Psoas muscle (tissue), 8 donors: ENCODE measurements around the gene CTAGE4. TPM values are rescaled to one million over a fixed set of nuclear protein-coding genes. Genes with fewer than 3 reads are reported as not detected.
"Not testable (repeated sequence)": the region's sequence is repeated elsewhere in the genome, so short reads cannot be mapped to it uniquely, and the experiment has no call there.

ENCODE experiments used
- ATAC-seq, 4 donors: fragments of 200-7000 bp; cut with Tn5 transposase; one replicate each; pipeline ENCODE4 v1.9.1; 2020; ENCODE audit warnings: moderate library complexity in 3 of 4, mild to moderate bottlenecking in 2 of 4
- DNase-seq, 2 donors: peaks; one replicate each; pipeline ENCODE4 v3.0.0-alpha.2; 2020
- H3K27ac ChIP-seq: fragments of 200-600 bp; one replicate; pipeline ENCODE4 v1.8.0; 2022
- H3K27me3 ChIP-seq, 3 donors: fragments of 200-600 bp in 1 of 3; one replicate each; pipeline versions ENCODE4 v1.6.1 to v1.8.0; 2013 to 2022; ENCODE audit warnings: low read length in 2 of 3, mild to moderate bottlenecking in 2 of 3, moderate library complexity in 1 of 3; ENCODE audit not compliant: insufficient read depth in 3 of 3
- H3K36me3 ChIP-seq, 2 donors: fragments of 200-600 bp in 1 of 2; one replicate each; pipeline versions ENCODE4 v1.6.1 to v1.8.0; 2013 to 2022; ENCODE audit warnings: low read depth in 1 of 2, mild to moderate bottlenecking in 1 of 2, moderate library complexity in 1 of 2; ENCODE audit not compliant: insufficient read depth in 1 of 2
- H3K4me1 ChIP-seq: fragments of 200-600 bp; one replicate; pipeline ENCODE4 v1.8.0; 2022
- H3K4me3 ChIP-seq: fragments of 200-600 bp; one replicate; pipeline ENCODE4 v1.8.0; 2022; ENCODE audit warnings: mild to moderate bottlenecking
- H3K9me3 ChIP-seq: fragments of 200-600 bp; one replicate; pipeline ENCODE4 v1.8.0; 2022
- WGBS, 3 donors: extraction: QIAGEN DNeasy Blood & Tissue Kit; methylation state at CpG; one replicate each; pipeline versions ENCODE4 v1.1.6 to v1.1.7; 2013; 5-methylcytosine and 5-hydroxymethylcytosine counted together
- intact Hi-C, 2 donors: fragments of 100-400 bp; cut with DNase I; formaldehyde crosslinking; loops; one replicate each; pipeline versions ENCODE4 v1.11.0 to v1.14.2; 2022
- polyA plus RNA-seq, 3 donors: library from polyadenylated mRNA; stranded (reverse); fragments of 200-250 nt; gene quantifications; one replicate each; pipeline ENCODE4 v1.2.3, GENCODE V29; 2013
- total RNA-seq, 4 donors: library from RNA; stranded (reverse); fragmentation: NEBNext Ultra II Directional in 2 of 4; extraction: Animal tissue kit (Norgen Biotek cat#: 25700) in 2 of 4; gene quantifications; one replicate each; pipeline versions ENCODE4 v1.2.1 to v1.2.4, GENCODE V29; 2021 to 2023
- donor health status: healthy with polysubstance abuse.
- donor health status: DM: no; HTN: no; CAD: no; lungs with moderate emphysema.
- donor health status: Bipolar disorder and iron deficiency.
- donor health status: healthy.
- donor health status: DM: yes; HTN: yes; CAD: no.
- donor health status: DM: no; HTN: no; CAD: no.
- donor health status: DM: no; HTN: no; CAD: no.
- donor health status: DM: yes; HTN: yes; CAD: no.

Gene CTAGE4
- total and polyA plus RNA-seq, 7 donors, result 0.03 to 0.15 (median 0.03) TPM; not detected in 4

GRCh38 chr7:144205306-144205705, 22.0 kb downstream of the CTAGE4 start:
- H3K27me3 ChIP-seq, H3K4me1 ChIP-seq, H3K27ac ChIP-seq, H3K4me3 ChIP-seq, H3K36me3 ChIP-seq, ATAC-seq, intact Hi-C loops, H3K9me3 ChIP-seq, DNase-seq: not testable (repeated sequence)
- no CpG with 5 or more reads among the region's 5 CpGs for WGBS, 3 donors

GRCh38 chr7:144217200-144217599, 33.9 kb downstream of the CTAGE4 start:
- not testable (repeated sequence) for ATAC-seq, H3K27ac ChIP-seq

GRCh38 chr7:144218581-144218980, 35.3 kb downstream of the CTAGE4 start:
- DNase-seq, H3K4me1 ChIP-seq, ATAC-seq, H3K4me3 ChIP-seq, H3K9me3 ChIP-seq, H3K27me3 ChIP-seq, intact Hi-C loops, H3K27ac ChIP-seq, H3K36me3 ChIP-seq: not testable (repeated sequence)
- 94 to 100% (median 99%) methylated on average over 1 of the region's 1 CpG for WGBS, 3 donors

More at GRCh38 chr7:144217200-144217599, 33.9 kb downstream of the CTAGE4 start:
- H3K4me1 ChIP-seq, H3K4me3 ChIP-seq, intact Hi-C loops, H3K9me3 ChIP-seq, H3K36me3 ChIP-seq, H3K27me3 ChIP-seq, DNase-seq: not testable (repeated sequence)

- no CpG with 5 or more reads among the region's 4 CpGs for WGBS, 3 donors
- H3K27ac ChIP-seq, H3K36me3 ChIP-seq, H3K4me1 ChIP-seq, H3K9me3 ChIP-seq, DNase-seq, H3K27me3 ChIP-seq, intact Hi-C loops, H3K4me3 ChIP-seq, ATAC-seq: not testable (repeated sequence)
Measured at GRCh38 chr7:144219149-144219548, 35.9 kb downstream of the CTAGE4 start.

- H3K4me1 ChIP-seq, DNase-seq, H3K27ac ChIP-seq, H3K4me3 ChIP-seq, ATAC-seq, H3K9me3 ChIP-seq, H3K36me3 ChIP-seq, H3K27me3 ChIP-seq, intact Hi-C loops: not testable (repeated sequence)
Measured at GRCh38 chr7:144220531-144220930, 37.3 kb downstream of the CTAGE4 start.

- H3K36me3 ChIP-seq, DNase-seq, H3K27ac ChIP-seq, H3K27me3 ChIP-seq, H3K4me1 ChIP-seq, H3K4me3 ChIP-seq, intact Hi-C loops, H3K9me3 ChIP-seq, ATAC-seq: not testable (repeated sequence)
Measured at GRCh38 chr7:144223675-144224074, 40.4 kb downstream of the CTAGE4 start.

- intact Hi-C loops, ATAC-seq, H3K4me3 ChIP-seq, DNase-seq, H3K27ac ChIP-seq, H3K36me3 ChIP-seq, H3K27me3 ChIP-seq, H3K4me1 ChIP-seq, H3K9me3 ChIP-seq: not testable (repeated sequence)
- 70 to 83% (median 71%) methylated on average over 3 of the region's 4 CpGs for WGBS, 3 donors
Measured at GRCh38 chr7:144226866-144227265, 43.6 kb downstream of the CTAGE4 start.

GRCh38 chr7:144228810-144229209, 45.5 kb downstream of the CTAGE4 start:
- intact Hi-C loops, H3K36me3 ChIP-seq, H3K27me3 ChIP-seq, H3K27ac ChIP-seq, H3K4me3 ChIP-seq, H3K9me3 ChIP-seq, DNase-seq, H3K4me1 ChIP-seq, ATAC-seq: not testable (repeated sequence)
- 95 to 97% (median 96%) methylated on average over 1 of the region's 3 CpGs for WGBS, 3 donors

GRCh38 chr7:144231027-144231426, 47.8 kb downstream of the CTAGE4 start:
- H3K9me3 ChIP-seq, H3K4me3 ChIP-seq, H3K27me3 ChIP-seq, ATAC-seq, DNase-seq, H3K4me1 ChIP-seq, H3K36me3 ChIP-seq, H3K27ac ChIP-seq, intact Hi-C loops: not testable (repeated sequence)
- no CpG with 5 or more reads among the region's 2 CpGs for WGBS, 3 donors

- H3K27ac ChIP-seq, H3K4me1 ChIP-seq, H3K36me3 ChIP-seq, H3K9me3 ChIP-seq, ATAC-seq, H3K27me3 ChIP-seq, H3K4me3 ChIP-seq, DNase-seq, intact Hi-C loops: not testable (repeated sequence)
- WGBS, 3 donors, result 88 to 93% (median 90%) methylated on average over 1 of the region's 1 CpG
Measured at GRCh38 chr7:144233039-144233438, 49.8 kb downstream of the CTAGE4 start.
